ENCODE results near the gene MDFI. TPM values are rescaled to one million over a fixed set of nuclear protein-coding genes. Genes with fewer than 3 reads are reported as not detected.
"Not testable (repeated sequence)": the region's sequence is repeated elsewhere in the genome, so short reads cannot be mapped to it uniquely, and the experiment has no call there.

The MDFI gene
- total RNA-seq, 1 experiment from 2014 or later, result not detected

DNA sequence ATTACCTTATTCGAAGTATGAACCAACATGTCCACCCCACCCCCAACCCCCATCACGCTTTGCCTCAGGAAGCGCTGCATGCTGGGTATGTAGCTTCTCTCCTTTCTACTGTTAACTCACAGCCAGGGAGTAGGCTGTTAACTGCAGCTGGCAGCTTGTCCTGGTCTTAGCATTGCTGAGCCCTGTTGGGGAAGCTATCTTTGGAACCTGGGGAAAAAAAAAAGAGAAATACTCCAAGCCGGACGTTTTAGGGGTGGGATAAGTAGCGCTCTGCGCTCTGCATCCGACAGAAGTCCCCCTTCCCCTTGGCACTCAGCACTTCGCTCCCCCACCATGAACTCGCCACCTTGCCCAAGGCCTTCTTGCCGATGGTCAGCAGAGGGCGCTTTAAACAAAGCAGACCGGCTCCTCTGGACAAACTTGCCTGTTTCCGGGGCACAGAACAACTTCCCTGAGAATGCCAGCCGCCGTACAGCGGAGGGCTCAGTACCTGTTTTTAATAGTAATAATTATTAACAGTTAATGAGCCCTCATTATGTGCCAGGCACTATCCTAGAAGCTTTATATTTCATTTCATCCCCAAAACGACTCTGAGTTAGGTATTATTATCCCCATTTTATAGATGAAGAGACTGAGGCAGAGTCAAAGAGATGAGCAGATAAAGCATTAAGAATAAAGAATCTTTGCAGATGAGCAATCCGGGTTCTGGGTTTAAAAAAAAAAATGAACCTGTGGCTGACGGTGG, 35.2 kb upstream of the MDFI start:
- DNase-seq (ENCODE audit: low spot score), result peak; percentile 66

DNA sequence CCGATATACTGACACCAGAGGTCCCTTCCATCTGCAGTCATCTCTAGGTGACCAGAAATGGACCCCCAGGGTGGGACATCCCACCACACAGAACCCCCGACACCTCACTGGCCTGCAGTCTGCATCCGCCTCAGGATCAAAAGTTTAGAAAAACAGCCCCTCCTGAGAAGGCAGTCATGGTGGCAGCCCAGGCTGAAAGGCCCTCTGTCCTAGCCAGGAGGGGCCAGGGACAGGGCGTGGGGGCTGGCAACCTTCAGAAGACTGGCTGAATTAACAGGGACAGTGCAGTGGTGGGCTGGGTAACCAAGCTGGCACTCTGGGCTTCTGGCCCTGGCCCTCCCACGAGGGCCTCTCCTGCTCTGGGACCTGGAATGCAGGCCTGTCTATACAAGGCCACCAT, 34.3 kb upstream of the MDFI start:
- DNase-seq (ENCODE audit: low spot score), result no peak

DNA sequence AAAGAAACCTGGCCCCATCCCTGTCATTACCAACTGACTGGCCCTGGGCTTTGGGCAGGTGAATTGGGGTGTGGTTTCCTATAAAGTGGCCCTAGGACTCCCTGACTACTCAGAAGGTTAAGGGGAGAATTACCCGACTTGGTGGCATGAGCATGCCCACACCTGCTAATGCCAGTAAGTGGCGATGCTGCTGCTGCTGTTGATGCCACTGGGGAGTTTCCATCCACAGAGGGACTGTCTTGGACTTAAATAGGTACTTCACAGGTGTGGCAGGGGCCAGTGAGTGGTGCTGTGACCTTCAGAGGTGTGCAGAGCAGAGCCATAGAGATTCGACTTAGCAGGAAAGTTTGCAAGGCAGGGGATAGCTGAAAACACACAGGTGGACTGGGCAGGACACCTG, 32.6 kb upstream of the MDFI start:
- DNase-seq (ENCODE audit: low spot score), result no peak

DNA sequence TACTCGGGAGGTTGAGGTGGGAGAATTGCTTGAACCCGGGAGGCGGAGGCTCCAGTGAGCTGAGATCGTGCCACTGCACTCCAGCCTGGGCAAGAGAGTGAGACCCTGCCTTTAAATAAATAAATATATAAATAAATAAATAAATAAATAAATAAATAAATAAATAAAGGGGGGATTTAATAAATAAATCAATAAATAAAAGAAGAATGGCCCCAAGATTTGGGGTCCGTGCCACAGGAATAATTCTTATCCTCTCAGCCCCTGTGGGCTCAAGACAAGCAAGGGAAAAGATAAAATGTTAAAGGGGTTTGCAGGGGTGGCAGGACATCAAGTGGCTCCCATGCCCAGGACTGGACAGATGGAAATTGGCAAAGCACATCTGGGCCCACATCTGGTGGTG, 31.2 kb upstream of the MDFI start:
- DNase-seq (ENCODE audit: low spot score), result no peak

DNA sequence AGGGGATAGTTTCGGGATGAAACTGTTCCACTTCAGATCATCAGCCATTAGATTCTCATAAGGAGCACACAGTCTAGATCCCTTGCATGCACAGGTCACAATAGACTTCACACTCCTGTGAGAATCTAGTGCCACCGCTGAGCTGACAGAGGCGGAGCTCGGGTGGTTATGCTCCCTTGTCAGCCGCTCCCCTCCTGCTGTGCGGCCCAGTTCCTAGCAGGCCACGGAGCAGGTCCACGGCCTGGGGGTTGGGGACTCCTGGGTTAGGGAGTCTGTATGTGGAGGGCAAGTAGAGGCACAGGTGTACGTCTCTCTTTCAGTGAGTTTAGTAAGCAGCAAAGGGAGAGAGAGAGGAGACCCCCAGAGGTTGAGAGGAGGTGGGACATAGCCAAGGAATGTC, 30.5 kb upstream of the MDFI start:
- no peak for DNase-seq (ENCODE audit: low spot score)

DNA sequence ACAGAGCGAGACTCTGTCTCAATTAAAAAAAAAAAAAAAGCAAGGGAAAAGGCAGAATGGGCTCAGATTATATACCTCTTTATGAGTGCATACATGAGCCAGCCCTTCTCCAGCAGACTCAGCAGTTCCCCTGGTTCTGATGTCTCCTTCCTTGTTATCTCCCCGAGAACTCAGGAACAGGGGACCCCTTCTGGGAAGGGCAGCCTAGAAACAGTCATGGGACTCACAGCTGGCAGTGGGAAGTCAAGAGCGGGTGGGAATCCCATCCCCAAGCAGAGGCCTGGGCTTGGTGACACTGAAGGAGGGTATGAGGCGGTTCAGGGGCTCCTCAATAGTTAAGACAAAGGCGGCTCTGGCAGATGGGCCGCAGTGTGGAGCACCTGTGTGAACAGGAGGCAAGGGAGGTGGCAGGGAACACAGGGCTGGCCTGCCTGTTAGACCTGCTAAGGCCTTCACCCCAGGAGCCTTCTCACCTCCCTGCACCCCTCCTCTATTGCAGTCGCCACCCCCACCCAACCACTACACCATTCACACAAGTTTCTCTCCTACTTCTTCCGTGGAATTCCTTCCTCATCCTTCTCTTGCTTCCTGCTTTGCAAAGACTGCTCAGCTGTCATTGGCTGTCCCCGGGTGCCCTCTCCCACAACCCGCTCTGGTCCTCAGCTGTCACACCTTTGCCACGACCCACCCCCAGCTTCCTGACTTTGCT, 29.7 kb upstream of the MDFI start:
- DNase-seq (ENCODE audit: low spot score), result no peak

DNA sequence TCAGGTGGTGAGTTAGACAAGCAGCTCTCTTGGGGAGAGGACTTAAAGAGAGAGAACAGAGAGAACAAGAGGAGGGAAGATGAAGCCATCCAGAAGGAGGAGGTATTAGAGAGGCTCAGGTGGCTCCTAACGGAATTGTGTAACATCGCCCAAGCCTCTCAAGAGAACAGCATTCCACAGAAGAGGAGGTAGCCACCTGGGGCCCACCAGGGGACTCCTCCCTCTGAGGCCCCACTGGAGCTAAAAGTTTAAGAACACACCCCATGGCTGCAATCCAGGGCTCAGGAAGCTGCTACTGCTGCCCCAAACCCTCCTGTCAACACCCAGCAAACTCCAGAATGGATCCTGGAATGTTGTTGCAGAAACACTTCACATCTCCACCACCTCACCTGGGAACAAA, 23.6 kb upstream of the MDFI start:
- no peak for DNase-seq (ENCODE audit: low spot score)

DNA sequence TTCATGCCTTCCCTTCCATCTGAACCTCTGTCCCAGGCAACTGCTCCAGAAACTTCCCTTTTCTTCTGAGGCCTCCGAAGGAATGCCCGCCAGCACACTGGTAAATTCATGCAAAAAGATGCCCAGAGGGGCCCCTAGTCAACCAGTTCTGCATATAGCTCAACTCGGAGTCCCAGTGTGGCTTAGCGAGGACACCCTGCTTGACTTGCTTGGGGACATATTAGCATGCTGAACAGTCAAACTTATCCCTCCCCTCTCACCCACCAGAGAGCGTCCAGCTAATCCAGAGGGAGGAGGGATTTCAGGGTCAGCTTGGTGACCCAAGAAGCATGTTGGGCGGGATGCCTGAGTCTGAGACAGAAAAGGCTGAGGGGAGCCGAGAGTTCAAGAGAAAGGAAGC, 23.0 kb upstream of the MDFI start:
- DNase-seq (ENCODE audit: low spot score), result no peak

DNA sequence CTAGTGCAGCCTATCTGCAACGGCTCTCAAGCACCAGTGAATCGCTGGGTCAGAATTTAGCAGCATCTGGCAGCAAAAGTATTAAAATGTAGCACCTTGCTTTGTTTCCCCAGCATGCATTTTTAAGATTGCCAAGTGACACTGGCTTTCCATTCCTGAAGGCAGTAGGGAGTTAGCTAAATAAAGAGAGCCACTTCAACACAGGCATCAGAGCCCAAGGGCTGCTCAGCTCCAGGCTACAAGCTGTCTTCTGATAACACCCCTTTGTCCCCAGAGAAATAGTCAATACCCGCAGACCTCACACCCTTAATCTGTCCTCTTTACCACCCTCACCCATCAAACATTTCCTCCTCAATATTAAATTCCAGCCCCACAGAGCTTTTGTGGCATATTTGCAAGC, 19.7 kb upstream of the MDFI start:
- no peak for DNase-seq (ENCODE audit: low spot score)

DNA sequence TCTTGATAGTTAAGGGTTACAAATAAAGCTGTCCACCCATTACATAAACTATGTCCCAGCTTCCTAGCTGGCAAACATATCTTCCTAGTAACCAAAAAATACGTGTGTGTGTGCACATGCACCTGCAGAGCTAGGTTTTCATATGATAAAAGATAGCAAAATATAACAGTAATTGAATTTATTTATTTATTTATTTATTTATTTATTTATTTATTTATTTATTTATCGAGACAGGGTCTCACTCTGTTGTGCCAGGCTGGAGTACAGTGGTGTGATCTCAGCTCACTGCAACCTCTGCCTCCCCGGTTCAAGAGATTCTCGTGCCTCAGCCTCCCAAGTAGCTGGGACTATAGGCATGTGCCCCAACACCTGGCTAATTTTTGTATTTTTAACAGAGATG, 19.1 kb upstream of the MDFI start:
- DNase-seq (ENCODE audit: low spot score), result not testable (repeated sequence)

DNA sequence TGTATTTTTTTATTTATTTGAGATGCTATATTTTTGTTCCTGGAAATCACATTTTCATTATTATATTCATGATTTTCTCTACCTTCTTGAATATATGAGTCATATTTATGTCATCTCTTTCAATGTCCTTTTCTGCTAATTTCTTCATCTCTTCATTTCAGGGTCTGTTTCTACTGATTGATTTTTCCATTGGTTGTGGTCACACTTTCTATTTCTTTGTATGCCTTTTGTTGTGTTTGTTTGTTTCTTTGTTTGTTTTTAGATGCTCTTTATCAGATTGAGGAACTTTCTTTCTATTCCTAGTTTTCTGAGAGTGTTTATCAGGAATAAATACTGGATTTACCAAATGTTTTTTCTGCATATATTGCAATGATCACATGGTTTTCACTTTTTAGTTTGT, 16.9 kb upstream of the MDFI start:
- DNase-seq (ENCODE audit: low spot score), result no peak

DNA sequence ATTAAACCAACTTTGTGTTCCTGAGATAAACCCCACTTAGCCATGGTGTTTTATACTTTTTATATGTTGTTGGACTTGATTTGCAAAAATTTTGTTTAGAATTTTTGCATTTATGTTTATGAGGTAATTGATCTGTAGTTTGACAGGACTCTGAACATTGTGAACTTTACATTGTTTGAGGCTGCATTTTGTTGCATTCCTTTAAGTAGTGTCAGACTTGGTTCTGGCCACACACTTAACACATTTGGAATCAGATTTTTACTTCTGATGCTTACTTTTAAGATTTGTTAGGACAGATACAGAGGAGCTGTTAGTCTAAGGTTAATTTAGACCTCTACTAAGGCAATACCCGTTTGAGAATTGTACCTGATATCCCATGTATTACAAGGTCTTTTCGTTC, 16.5 kb upstream of the MDFI start:
- no peak for DNase-seq (ENCODE audit: low spot score)

DNA sequence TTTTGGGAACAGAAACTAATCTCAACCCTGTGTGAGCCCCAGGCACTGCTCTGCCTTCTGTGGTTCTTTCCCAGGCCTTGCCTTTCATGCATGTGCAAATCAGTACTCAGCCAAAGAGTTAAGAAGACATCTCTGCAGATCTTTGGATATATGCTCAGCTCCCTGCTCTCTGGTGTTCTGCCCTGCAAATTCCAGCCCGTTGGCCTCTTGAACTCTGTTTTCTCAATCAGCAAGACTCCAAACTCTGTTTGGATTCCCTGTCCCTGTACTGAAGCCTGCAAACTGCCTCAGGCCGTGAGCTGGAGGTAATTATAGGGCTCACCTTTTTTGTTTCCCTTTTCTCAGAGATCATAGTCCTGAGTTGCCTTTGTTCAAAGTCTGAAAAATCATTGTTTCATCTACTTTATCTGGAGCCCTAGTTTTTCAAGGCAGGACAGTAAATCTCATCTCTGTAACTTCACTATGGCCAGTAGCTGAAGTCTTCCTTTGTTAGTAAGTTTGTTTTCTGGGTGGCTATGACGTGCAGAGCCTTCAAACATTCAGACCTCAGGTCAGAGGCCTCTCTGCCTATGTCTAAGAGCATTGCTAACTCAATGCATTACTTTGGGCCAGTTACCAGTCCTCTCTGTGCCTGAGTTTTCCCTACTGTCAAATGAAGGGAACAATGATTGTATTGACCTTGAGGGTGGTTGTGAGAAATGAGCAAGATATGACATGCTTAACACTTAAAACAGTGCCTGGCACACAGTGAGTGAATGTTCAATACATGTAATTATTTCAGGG, 15.9 kb upstream of the MDFI start:
- DNase-seq (ENCODE audit: low spot score), result no peak

DNA sequence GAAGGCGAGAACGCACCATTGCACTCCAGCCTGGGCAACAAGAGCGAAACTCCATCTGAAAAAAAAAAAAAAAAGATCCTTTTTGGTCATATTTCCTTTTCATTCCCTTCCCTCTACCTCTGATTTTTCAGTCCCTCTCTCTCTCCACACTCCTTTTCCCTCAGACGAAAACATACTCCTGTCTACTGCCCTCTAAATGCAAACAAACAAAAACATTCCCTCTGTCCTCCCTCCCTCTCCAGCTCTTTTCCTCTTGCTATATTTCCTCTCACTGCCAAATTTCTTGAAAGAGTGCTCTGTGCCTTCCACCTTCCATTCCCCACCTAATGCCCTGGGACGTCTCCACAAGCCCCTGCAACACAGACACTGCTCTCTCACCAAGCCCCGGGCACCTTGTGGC, 14.9 kb upstream of the MDFI start:
- DNase-seq (ENCODE audit: low spot score), result no peak

DNA sequence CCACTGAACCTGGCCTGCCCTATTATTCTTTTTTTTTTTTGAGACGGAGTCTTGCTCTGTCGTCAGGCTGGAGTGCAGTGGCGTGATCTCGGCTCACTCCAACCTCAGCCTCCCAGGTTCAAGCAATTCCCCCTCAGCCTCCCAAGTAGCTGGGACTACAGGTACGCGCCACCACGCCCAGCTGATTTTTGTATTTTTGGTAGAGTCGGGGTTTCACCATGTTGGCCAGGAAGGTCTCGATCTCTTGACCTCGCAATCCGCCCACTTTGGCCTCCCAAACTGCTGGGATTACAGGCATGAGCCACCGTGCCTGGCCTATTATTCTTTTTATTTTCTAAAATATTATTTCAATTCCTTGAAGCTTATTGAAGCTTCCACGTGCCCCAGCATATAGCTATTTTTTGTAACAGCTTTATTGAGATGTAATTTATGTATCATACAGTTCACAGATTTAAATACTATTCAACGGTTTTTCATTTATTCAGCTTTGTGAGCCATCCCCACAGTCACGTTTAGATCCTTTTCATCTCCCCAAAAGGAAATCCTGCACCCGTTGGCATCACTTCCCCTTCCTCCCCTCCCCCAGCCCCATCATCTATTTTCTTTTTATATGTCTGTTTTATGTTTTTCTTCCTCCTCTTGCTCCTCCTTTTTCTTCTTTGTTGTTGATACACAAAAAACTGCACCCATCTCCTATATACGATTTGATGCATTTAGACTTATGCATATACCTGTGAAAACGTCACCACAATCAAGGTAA, 13.5 kb upstream of the MDFI start:
- no peak for DNase-seq (ENCODE audit: low spot score)

DNA sequence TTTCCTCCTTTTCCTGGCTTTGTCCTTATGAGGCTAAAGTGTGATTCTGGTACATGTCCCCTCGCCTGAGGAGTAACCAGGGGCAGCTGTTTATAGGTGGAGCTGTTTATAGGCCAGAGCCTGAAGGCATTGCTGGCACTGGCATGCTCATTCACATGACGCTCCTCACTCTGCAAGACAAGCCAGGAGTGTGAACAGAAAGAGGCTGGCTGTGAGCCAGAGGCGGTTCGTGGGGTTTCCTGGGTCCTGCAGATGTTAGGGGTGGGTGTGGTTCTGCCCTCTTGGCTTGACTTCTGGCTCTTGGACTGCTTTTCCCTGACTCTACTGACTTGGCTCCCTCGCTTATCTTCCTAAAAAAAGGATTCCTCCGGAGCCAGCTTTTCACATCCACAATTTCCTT, 12.8 kb upstream of the MDFI start:
- no peak for DNase-seq (ENCODE audit: low spot score)

DNA sequence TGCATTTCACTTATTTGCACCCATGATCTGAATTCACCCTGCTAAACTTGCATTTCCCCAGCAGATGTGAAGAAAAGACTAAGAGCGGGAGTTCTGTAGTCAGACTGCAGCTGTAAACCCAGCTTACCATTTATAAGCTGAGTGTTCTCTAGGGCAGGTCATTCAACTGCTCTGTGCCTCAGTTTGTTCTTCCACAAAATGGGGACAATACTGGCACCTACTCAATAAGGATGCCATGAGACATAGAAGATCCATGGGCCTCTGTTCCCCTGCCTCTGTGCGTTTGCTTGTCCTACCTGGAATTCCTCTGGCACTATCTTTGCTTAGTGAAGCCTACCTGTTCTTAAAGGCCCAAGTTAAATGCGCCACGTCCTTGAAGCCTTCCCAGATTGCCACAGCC, 12.2 kb upstream of the MDFI start:
- DNase-seq (ENCODE audit: low spot score), result no peak

DNA sequence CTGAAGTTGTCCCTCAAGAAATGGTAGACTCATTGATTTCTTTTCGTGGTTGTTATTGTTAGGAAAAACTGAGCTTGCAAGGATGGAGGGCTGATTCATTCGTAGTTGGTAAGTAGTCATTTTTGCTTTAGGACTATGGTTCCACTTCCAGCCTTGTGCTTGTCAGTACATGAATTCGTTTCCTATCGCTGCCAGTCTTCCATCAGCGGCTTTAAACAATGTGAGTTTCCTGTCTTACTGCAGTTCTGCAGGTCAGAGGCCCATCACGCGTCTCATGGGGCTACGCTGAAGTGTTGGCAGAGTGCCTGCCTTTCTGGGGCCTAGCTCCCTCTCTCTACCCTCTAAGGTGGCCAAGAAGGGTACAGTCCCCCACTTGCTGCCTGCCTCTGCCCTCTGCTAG, 11.4 kb upstream of the MDFI start:
- no peak for DNase-seq (ENCODE audit: low spot score)

DNA sequence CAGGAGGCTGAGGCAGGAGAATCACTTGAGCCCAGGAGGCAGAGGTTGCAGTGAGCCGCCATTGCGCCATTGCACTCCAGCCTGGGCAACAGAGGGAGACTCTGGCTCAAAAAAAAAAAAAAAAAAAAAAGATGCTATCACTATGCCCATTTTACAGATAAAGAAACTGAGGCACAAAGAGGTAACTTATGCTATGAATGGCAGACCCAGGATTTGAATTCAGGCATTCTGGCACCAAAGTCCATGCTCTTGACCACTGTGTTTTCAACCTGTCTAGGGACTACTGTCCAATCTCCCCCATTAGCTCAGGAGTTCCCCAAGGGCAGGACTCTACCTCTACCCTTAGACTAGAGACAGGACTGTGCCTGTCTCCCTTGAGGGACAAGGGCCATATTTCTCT, 9.1 kb upstream of the MDFI start:
- no peak for DNase-seq (ENCODE audit: low spot score)

DNA sequence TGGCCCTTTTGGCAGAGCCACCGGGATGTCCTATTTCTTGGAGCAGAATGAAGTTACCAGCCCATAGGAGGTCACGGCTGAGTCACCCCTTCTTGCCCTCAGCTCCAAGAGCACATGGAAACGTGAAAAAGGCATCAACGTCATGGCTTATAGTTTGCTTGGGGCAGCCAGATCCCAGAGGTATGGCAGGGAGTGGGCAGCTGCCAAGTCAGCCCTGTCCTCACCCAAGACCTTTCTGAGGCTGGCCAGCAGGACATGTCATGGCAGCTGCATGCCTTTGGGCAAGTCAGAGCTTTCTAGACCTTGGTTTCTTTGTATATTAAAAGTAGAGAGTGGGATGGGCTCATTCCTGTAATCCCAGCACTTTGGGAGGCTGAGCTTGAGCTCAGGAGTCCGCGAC, 8.2 kb upstream of the MDFI start:
- no peak for DNase-seq (ENCODE audit: low spot score)

DNA sequence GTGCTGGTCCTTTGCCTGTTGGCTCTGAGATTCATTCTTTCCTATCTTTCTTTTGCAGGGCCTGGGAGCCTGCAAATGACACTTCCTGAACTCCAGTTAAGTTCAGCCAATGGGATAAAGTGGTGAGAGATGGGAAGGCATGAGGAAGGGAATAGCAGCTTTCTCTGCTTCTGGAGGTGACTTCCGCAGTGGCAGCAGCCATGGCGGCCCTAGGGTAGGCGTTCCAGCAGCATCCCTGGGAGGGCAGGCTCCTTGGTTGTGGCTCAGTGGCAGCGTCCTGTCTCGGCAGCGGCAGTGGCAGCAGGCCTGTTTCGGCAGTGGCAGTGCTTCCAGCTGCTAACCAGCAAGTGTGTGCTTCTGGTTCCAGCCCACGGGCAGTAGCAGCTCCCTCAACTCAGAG, 7.3 kb upstream of the MDFI start:
- DNase-seq (ENCODE audit: low spot score), result no peak

DNA sequence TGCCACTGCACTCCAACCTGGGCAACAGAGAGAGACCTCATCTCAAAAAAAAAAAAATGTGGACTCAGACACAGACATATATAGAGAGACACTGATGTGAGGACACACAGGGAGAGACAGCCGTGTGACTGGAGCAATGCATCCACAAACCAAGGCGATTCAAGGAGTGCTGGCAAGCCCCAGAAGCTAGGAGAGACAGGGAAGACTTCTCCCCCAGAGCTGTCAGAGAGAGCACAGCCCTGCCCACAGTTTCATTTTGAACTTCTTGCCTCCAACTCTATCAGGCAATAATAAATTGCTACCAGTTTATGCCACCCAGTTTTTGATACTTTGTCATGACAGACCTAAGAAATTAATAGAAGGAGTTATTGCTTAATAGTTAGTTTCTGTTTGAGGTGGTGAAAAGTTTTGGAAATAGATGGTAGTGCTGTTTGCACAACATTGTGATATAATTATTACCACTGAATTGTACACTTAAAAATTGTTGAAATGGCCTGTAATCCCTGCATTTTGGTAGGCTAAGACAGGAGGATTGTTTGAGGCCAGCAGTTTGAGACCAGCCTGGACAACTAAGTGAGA, 5.1 kb upstream of the MDFI start:
- no peak for DNase-seq (ENCODE audit: low spot score)
